ENCODE results near the gene GJA3.

The GJA3 gene

DNA sequence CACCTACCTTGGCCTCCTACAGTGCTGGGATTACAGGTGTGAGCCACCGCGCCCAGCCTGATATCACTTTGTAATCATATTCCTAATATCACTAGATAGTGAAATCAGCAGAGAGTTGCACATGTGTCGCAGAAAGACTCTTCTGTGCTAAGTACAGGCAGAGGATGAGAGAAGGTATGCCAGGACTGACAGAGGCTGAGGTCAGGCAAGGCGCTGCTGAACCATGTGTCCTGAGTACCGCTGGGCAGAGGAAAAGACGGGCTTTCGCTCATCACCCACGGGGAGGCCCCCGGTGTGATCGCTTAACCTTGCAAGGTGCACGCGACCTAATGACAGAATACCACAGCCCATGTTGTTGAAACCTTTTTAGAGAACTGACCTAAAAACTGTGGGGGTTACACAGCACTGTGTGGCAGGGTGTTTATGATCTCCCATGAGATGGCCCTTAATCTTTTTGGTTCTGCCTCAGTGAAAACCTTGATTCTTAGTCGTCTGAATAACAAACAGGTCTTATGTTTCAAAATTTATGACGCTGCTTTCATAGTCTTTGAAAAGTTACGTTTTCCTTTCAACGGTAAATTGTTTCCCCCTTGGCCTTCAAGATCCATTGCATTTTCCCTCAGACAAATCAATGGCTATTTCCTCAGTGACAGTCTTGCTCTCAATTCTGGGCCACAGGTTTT lies 12.2 kb downstream of the GJA3 start:
- no peak for DNase-seq

DNA sequence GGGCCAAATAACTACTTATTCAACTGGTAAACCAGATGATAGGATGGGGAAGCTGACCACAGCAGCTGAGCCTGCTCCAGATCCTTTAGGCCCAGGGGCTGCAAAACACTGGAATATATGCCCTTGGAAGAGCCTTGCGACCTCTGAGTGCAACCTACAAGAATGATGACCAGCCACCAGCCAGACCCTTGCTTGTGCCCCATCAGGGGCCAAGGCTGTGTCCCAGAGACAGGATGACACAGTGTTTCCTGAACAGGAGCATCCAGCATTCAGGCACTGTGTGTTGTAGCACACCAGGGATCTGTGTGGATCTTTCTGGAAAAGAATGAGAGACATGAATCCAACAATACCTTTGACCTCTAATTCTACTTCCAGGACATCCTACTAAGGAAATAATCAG lies 14.5 kb downstream of the GJA3 start:
- DNase-seq = no peak

DNA sequence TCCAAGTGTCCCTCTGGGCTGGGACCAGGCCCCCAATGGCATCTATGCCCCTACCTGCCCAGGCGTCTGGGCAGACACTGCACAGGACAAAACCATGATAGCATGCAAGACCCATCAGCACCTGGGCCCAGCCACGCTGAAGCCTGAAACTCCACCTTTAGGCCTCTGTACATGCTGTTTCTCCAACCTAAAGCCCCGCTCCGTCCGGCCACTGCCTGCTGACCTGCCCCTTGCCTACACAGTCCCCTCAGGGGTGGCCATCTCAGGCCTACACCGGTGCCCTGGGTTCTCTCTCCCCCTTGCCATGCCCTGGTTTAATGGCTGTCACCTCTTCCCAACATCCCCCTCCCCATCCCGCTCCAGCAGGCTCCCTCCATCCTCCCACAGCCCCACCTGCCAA lies 15.3 kb downstream of the GJA3 start:
- no peak for DNase-seq

DNA sequence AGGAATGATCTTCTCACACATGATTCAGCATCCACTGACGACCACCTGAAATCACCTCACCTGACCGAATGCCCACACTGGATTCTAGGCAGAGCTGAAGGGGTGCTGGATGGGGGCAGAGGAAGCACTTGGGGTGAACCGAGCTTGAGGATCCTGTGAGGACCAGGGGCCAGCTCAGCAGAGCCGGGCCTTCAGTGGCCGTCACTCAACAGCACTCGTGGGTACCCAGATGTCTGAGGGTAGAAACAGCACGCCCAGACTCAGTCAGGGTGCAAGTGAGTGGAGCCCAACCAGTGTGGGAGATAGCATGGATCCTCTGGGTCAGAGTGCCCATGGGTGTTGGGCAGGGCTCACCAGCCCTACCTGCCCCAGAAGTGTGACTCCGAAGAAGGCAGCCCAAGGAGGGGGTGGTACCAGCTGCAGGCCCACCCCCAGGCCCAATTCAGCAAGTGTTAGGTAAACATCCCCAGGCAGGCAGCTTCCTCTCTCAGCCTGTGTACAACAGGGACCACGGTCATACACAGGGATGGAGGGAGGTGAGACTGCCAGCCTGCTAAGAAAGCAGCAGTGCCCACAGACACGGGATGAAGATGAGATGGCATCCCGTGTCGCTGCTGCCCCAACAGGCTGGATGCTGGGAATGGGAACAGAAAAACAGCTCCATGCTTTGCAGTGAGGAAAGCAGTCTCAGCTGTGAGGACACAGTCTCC lies 16.6 kb downstream of the GJA3 start:
- DNase-seq = no peak

DNA sequence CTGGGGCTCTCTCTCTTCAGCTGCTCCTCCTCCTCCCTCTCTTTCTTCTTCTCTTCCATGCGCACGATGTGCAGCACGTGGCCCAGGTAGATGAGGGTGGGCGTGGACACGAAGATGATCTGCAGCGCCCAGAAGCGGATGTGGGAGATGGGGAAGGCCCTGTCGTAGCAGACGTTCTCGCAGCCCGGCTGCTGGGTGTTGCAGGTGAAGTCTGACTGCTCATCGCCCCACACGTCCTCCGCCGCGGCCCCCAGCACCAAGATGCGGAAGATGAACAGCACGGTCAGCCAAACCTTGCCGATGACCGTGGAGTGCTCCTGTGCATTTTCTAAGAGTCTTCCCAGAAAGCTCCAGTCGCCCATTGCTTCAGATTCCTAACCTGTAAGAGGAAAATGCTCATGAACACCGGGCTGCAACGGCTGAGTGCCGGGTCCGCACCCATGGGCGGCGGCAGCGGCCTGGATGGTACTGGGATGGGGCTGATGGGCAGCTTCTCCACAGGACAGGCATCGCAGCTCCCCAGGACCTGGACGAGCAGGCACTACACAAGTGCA lies 17.8 kb downstream of the GJA3 start:
- no peak for DNase-seq

DNA sequence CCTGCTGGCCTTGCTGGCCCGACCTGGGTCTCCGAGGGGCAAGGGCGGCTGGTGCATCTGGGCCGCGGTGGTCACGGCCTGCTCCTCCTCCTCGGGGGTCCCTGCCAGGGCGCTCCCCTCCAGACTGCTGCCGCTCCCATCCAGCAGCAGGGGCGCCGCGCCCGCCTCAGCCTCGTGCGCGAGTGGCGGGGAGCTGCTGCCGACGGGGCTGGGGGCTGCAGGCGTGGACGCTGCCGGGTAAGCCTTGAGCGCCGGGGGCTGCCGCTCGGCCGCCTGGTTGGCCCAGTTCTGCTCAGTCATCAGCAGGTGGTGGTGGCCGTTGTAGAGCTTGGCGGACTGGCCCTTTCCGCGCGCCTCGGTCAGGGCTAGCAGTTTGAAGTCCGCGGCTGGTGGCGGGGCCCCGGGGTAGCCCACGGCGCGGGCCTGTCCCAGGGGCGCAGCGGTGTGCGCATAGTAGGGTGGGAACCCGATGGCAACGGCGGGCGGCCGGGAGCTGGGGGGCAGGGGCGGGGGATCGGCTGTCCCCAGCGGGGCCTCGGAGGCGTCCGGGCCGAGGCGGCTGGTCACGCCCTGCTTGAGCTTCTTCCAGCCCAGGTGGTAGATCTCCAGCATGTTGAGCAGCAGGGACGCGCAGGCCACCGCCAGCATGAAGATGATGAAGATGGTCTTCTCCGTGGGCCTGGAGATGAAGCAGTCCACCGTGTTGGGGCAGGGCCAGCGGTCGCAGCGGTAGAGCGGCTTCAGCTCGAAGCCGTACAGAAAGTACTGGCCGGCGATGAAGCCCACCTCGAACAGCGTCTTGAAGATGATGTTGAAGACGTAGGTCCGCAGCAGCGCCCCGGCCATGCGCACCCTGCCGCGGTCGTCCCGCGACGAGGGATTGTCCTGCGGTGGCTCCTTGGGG lies 18.6 kb downstream of the GJA3 start:
- DNase-seq = no peak

DNA sequence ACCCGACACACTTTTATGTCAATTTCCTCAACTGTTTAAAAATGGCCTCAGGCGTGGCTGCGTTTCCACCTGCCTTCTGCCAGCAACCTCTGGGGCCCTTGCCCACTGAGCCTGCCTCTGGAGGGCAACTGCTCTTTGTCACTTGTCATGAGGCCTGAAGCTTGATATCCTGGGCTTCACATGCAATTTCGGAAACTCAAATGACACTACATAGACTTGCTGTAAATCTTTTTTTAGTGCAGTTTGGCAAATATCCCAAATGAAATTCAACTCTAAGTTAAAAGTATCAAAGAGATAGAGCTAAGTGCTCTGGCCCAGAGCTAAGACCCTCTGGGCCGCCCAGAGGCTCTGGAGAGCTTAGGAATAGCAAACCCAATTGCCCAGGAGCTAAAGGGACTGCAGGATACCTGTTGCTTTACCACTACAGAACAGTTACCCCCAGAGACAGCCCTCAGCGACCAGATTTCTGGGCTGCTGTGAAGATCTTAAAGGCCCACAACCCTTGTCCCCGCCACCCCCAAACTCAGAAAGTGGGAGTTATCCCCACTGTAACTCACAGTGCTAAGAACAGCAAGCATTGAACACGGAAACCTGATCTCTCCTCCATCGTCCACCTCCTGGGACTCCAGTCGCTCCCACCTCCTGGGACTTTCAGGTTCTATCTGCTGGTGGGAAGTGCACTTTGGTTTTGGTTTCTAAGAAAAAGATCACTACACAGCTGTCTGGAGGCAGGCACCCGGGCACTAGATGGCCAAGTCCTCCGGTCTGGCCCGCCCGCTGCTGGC lies 19.4 kb downstream of the GJA3 start:
- DNase-seq = no peak

DNA sequence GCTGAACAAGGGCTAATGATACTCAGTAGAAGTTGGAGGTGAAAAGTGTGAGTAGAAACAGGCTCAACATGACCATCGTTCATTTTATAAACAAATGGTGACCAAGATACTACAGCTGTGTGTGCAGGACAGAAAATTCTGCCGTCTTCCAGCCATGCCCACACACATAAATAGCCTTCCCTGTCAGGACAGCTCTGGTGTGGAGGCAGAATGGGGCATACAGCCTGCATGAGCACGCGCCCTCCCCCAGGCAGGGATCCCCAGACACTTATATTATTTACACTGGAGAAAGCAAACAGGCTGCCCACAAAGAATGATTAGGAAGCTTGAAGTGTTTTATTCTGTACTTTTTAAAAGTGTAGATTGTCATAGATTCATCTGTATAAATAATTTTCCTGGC lies 20.4 kb downstream of the GJA3 start:
- no peak for DNase-seq

DNA sequence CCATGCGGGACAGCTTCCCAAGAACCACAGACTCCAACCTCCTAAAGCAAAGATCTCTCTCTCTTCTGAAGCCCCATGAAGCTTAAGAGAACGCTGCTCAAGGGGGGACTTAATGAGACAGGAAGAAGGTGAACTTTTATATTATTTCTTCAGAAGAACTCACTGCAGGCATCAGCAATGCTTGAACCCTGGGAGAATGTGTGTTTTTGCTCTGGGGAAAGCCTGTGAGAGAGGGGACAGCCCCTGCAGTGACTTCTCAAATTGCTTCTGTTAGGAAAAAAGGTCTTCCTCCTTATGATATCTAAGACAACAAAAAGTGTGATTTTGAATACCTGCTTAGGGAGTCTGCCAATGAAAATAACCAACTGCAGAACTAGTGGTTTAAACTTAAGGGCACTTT lies 23.0 kb downstream of the GJA3 start:
- no peak for DNase-seq

DNA sequence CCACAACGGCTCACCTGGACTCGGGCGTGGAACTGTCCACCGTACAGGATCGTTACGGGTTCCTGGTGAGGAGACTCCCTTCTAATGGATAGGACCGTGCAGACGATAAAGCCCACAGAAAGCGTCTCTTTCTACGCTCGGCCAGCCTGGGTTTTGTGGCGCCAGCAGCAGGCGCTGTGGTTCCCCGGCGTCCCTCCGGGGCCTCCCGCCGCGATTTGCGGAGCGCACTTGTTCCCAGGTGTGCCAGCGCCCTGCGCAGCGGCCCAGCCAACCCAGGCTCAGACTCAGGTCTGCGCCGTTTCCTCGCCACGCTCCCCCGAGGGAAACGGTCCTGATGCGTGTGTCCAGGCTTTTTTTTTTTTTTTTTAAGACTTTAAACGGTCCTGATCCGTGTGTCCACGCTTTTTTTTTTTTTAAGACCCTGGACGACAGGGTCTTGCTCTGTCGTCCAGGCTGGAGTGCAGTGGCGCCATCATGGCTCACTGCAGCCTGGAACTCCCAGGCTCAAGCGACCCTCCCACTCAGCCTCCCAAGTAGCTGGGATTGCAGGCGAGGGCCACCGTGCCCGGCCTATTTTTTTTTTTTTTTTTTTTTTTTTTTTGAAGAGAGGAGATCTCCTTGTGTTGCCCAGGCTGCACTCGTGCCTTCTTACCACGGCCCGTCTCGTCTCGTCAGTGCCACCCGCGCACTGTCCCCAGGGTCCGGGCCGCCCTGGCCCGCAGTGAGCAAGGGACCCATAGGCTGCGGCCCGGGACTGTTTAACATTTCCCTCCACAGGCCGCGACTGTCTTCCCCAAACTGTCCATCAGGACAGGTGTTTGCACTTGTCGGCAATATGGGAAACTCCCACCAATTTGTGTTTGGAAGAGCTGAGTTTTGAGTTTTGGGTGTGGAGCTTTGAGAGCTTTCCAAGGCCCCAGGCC lies 23.8 kb downstream of the GJA3 start:
- DNase-seq = peak; percentile 65

DNA sequence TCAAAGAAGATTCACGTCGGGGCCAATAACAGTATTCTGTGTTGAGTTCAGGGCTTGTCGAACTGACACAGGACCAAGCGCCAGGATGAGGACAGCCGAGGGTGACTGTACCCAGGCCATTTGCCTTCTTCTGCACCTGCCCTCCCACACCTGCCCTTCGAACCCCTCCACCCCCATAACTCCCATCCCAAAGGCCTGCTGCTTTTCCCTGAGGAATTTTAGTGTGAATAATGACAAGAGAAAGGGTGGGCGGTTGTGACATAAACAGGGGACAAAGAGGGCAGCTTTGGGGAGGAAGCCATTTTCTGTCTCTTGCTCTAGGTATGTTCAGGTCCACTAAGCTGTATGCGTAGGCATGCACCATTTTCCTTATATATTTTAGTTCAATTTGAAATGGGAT lies 26.1 kb downstream of the GJA3 start:
- DNase-seq = no peak

DNA sequence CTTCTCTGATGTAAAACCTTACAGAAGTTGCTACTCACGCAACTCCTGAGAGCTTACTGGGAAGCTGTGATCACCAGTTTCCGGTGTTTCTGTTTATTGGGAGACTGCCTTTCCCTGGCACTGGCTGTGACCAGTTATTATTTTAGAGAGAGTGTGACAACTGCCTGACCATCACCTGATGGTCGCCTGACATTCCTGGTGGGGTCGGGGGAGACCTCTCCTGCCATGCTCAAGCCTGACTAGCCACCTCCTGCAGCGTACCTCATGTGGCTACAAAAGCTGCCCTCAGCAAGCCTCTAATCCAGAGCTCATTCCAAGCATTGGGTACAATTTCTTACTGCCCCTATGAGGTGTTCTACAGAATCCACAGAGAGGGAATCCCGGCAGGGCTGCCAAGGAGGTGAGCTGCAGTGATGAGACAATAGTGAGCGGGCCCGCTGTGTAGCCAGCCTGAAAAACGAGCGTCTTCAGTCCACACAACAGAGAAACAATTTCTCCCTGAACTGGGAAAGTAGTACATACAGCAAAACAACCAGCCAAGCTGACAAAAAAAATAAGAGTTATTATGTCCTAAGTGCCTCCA lies 28.7 kb downstream of the GJA3 start:
- no peak for DNase-seq

DNA sequence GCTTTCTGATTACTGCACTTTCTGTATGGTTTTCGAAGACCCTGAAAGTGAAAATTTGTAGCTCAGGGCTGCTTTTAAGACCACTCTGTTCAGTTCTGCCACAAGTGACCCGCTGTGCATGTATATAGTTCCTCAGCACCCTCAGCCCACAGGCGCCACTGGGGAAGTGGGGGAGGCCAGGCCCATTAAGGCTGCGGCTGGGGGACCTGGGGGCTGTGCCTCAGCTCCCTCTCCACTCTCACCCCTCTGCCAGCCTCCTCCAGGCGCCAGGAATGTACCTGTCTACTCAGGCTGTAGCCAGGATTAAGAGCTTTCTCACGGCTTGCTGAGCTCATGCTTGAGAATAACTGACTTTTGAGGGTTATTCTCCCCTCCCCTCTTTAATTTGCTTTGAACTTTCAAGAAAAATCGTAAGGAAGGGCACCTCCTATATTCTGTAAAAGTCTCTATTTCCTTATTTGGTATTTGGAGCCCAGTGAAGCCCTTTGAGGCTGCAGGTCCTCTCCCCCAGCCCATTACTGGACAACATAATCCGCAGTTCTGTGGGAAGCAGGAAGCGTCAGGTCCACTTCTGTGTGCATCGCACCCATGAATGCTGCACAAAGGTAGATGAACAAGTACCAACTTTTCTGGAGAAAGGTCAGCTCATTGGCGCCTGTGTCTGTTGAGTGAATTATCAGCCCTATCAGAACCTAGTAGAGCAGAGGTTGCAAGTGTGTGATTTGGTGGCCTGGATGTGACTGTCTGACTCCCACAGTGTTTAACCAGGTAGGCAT lies 29.6 kb downstream of the GJA3 start:
- DNase-seq = no peak

DNA sequence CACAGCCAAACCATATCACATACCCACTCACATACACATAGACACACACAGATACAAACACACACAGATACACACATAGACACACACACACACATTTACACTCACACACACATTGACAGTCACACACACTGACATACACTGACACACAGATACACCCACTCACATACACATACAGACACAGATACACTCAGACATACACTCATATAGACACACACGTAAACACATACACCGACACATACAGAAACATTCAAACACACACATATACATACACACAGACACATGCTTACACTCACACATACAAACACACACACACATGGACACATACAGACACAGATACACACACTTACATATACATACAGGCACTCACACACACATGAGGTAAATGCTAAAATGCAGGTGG lies 30.2 kb downstream of the GJA3 start:
- DNase-seq = no peak

DNA sequence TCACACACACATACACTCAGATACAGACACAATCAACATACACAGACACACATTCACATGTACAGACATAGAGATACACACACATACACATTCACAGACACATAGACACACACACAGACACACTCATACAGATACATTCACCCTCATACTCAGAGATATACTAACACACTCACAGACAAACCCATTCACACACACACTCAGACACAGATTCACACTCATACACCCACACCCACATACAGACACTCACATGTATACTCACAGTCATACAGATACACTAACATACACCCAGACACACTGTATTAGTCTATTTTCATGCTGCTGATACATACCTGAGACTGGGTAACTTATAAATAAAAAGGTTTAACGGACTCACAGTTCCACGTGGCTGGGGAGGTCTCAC lies 30.8 kb downstream of the GJA3 start:
- no peak for DNase-seq

DNA sequence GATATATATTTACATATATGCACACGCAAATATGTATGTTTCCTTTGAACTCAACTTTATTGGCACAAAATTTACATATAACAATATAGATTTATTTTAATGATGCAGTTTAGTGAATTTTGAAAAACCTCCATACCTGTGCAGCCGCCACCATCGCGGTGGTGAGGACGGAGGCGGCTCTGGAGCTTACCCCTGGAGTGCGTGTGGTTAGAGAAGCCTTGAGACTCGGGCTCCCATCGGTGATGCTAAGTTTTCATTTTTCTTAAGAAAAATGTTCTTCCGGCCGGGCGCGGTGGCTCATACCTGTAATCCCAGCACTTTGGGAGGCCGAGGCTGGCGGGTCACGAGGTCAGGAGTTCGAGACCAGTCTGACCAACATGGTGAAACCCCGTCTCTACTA lies 31.8 kb downstream of the GJA3 start:
- DNase-seq = no peak

DNA sequence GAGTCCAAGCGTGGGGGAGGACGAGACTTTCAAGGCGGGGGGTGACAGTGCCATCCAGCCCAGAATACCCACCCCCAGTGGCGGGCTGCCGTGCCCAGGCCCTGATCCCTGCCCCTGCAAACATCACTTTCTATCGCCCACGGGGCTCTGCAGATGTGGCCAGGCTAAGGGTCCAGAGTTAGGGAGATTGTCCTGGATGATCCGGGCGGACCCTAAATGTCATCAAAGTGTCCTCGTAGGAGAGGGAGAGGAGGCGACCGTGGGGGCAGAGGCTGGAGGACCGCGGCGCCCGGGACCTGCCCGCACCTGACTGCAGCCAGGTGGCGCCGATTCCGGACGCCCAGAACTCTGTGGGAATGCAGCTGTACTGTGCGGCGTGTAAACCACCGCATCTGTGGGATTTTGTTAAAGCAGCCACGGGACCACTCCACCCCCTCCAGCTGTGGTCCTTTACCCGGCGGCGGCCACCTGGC lies 32.4 kb downstream of the GJA3 start:
- DNase-seq = no peak

DNA sequence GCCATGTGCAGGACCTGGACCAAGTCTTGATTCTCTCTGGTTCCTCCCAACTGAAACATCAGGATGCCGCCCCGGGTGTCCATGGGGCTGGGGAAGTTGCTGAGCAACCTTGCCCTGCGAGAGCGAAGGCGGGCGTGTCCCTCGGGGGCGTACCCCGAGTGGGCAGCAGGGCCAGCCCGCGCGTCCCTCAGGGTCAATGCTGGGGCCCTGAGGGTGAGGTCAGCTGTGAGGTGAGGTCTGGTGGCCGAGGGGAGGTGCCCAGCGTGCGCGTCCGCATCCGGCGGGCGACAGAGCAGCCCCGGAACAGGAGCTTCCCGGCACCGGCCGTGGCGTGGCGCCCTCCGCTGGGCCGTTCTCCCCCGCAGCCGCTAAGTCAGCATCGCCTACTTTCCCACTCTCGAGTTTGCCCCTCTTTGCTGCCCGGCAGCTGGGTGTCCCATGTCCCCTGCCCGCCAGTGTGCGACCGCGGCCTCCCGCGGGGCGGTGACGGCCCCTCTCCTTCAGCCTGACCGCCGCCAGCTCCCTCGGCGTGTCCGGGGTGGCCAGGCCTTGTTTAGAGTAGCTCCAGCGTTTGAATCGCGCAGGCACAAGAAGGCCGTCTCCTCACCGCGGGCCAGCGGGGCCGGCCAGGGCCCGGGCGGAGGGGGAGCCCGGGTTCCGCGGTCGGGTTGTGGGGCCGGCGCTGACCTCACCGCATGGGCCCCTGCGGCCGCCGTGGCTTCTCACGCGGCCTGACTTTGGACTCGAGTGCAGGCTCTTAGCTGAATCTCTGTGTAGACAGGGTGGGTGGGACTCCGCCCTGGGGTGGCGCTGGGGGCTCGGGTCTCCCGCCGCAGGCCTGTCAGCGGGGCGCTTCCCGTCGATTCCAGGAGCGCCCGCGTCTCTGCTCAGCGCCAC lies 33.0 kb downstream of the GJA3 start:
- peak; percentile 32 for DNase-seq

DNA sequence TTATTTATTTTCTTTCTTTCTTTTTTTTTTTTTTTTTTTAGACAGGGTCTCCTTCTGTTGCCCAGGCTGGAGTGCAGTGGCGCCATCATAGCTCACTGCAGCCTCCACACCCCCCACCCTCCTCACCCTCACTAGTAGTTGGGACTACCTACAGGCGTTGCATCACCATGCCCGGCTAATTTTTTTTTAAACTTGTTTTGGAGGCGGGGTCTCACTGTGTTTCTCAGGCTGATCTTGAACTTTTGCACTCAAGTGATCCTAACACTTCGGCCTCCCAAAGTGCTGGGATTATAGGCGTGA lies 33.6 kb downstream of the GJA3 start:
- DNase-seq = no peak

Measured in RPMI8226 (cell line).